Measurements from ENCODE around the gene SPDYE17.
"Not testable (repeated sequence)": the region's sequence is repeated elsewhere in the genome, so short reads cannot be mapped to it uniquely, and the experiment has no call there.

The SPDYE17 gene

GRCh38 chr7:77032261-77032660 is at the start of gene SPDYE17:
Gene SPDYE17 (minus strand): TSS chr7:77032361. CDS start chr7:77030570, 1,791 bp downstream.
- not testable (repeated sequence) for ATAC-seq

GRCh38 chr7:77080236-77080635 is 48.1 kb upstream of the SPDYE17 start:
- DNase-seq, ATAC-seq: not testable (repeated sequence)

More at GRCh38 chr7:77032261-77032660, at the start of gene SPDYE17:
- DNase-seq, result not testable (repeated sequence)

GRCh38 chr7:77079624-77080023 is 47.5 kb upstream of the SPDYE17 start:
- not testable (repeated sequence) for DNase-seq, ATAC-seq

- not testable (repeated sequence) for DNase-seq, ATAC-seq
These were observed 47.0 kb upstream of the SPDYE17 start for GRCh38 chr7:77079112-77079511.

- not testable (repeated sequence) for DNase-seq, ATAC-seq
These were observed 44.9 kb upstream of the SPDYE17 start for GRCh38 chr7:77077060-77077459.

GRCh38 chr7:77074786-77075396 is 42.7 kb upstream of the SPDYE17 start:
- ATAC-seq, DNase-seq: not testable (repeated sequence)

GRCh38 chr7:77071108-77071507 is 38.9 kb upstream of the SPDYE17 start:
- not testable (repeated sequence) for ATAC-seq

GRCh38 chr7:77065869-77066268 is 33.7 kb upstream of the SPDYE17 start:
- ATAC-seq, DNase-seq: not testable (repeated sequence)

More at GRCh38 chr7:77071108-77071507, 38.9 kb upstream of the SPDYE17 start:
- not testable (repeated sequence) for DNase-seq

- not testable (repeated sequence) for ATAC-seq, DNase-seq
These were observed 31.6 kb upstream of the SPDYE17 start for GRCh38 chr7:77063732-77064131.

GRCh38 chr7:77062557-77062956 is 30.4 kb upstream of the SPDYE17 start, which contains the start of gene SPDYE18:
Gene SPDYE18 (minus strand): TSS chr7:77062558. CDS start chr7:77060512, 2,046 bp downstream.
- ATAC-seq, result not testable (repeated sequence)

GRCh38 chr7:77026349-77026748 is 5.8 kb downstream of the SPDYE17 start:
- not testable (repeated sequence) for DNase-seq, ATAC-seq

More at GRCh38 chr7:77062557-77062956, 30.4 kb upstream of the SPDYE17 start, which contains the start of gene SPDYE18:
- not testable (repeated sequence) for DNase-seq

- DNase-seq, ATAC-seq: not testable (repeated sequence)
These were observed 22.0 kb downstream of the SPDYE17 start for GRCh38 chr7:77010074-77010680.

GRCh38 chr7:77008000-77008399 is 24.2 kb downstream of the SPDYE17 start:
- ATAC-seq, DNase-seq: not testable (repeated sequence)

- DNase-seq, ATAC-seq: not testable (repeated sequence)
These were observed 25.7 kb downstream of the SPDYE17 start for GRCh38 chr7:77006127-77007110.

GRCh38 chr7:77005461-77006057 is 26.6 kb downstream of the SPDYE17 start:
- not testable (repeated sequence) for ATAC-seq

GRCh38 chr7:77004151-77004550 is 28.0 kb downstream of the SPDYE17 start:
- not testable (repeated sequence) for DNase-seq, ATAC-seq

More at GRCh38 chr7:77005461-77006057, 26.6 kb downstream of the SPDYE17 start:
- DNase-seq, result not testable (repeated sequence)

- not testable (repeated sequence) for ATAC-seq, DNase-seq
These were observed 28.9 kb downstream of the SPDYE17 start for GRCh38 chr7:77003241-77003640.

- not testable (repeated sequence) for DNase-seq, ATAC-seq
These were observed 29.4 kb downstream of the SPDYE17 start for GRCh38 chr7:77002678-77003233.

- not testable (repeated sequence) for DNase-seq
These were observed 30.1 kb downstream of the SPDYE17 start for GRCh38 chr7:77002104-77002503.

GRCh38 chr7:76999474-77000107 is 32.6 kb downstream of the SPDYE17 start:
- not testable (repeated sequence) for DNase-seq
- ATAC-seq, result peak; percentile 29

More at GRCh38 chr7:77002104-77002503, 30.1 kb downstream of the SPDYE17 start:
- not testable (repeated sequence) for ATAC-seq
